T-cell (primary cell): ENCODE results near the gene CASQ1. TPM values are rescaled to one million over a fixed set of nuclear protein-coding genes. Genes with fewer than 3 reads are reported as not detected.

ENCODE experiments used
- ATAC-seq, 4 experiments: fragments of 200-7000 bp in 3 of 4; fragments of 150-1000 bp in 1 of 4; cut with Tn5 transposase; replicated peaks in 1 of 4; 1 replicate in 3 of 4; 2 replicates in 1 of 4; pipeline ENCODE4 v1.10.0; 2021; ENCODE audit warnings: moderate library complexity in 3 of 4, mild to moderate bottlenecking in 2 of 4, moderate number of reproducible peaks in 1 of 4
- CTCF ChIA-PET, 2 donors: fragments of 300-600 bp; sonication (Branson Sonifier 250); formaldehyde crosslinking; loops; one replicate each; lab custom pipeline; 2022; ENCODE audit warnings: antibody characterized with exemption in 2 of 2; lab: Charles Lee
- POLR2A ChIA-PET, 2 donors: fragments of 300-600 bp; sonication (Branson Sonifier 250); formaldehyde crosslinking; loops; one replicate each; lab custom pipeline; 2022; ENCODE audit warnings: antibody characterized with exemption in 2 of 2; lab: Charles Lee
- DNase-seq, 35 experiments: peaks; one replicate each; pipeline versions ENCODE4 v3.0.0 to v3.0.0-alpha.2; 2013 to 2023
- H3K27ac ChIP-seq: one replicate; pipeline ENCODE4 v1.5.1; 2013; ENCODE audit warnings: low read length
- H3K27me3 ChIP-seq, 2 experiments: replicated peaks in 1 of 2; 1 replicate in 1 of 2; 2 replicates in 1 of 2; pipeline versions ENCODE4 v1.6.1 to v1.7.0; 2013; ENCODE audit warnings: low read length in 1 of 2, mixed read lengths in 1 of 2; ENCODE audit not compliant: control insufficient read depth in 2 of 2, insufficient read depth in 2 of 2; ENCODE audit errors: extremely low read depth in 1 of 2
- H3K36me3 ChIP-seq, 2 donors: 1 replicate in 1 of 2; 2 replicates in 1 of 2; pipeline versions ENCODE4 v1.6.1 to v1.7.0; 2013; ENCODE audit warnings: low read length in 1 of 2; ENCODE audit not compliant: control insufficient read depth in 2 of 2, insufficient read depth in 1 of 2; ENCODE audit errors: extremely low read depth in 1 of 2
- H3K4me1 ChIP-seq, 2 experiments: 1 replicate in 1 of 2; 2 replicates in 1 of 2; pipeline versions ENCODE4 v1.6.1 to v1.7.0; 2013; ENCODE audit warnings: low read length in 2 of 2, mixed read lengths in 1 of 2; ENCODE audit not compliant: insufficient read depth in 2 of 2, control insufficient read depth in 1 of 2; ENCODE audit errors: extremely low read depth in 1 of 2
- H3K4me3 ChIP-seq, 2 donors: 1 replicate in 1 of 2; 2 replicates in 1 of 2; pipeline versions ENCODE4 v1.5.1 to v1.7.0; 2013; ENCODE audit warnings: mild to moderate bottlenecking in 2 of 2, low read length in 1 of 2, moderate library complexity in 1 of 2; ENCODE audit not compliant: control insufficient read depth in 1 of 2; ENCODE audit errors: extremely low read depth in 1 of 2
- H3K9me3 ChIP-seq: 2 replicates; pipeline ENCODE4 v1.7.0; 2013
- H3K27ac Mint-ChIP-seq, 2 donors: one replicate each; pipeline ENCODE4 v1.8.0; 2020 to 2021; ENCODE audit warnings: mild to moderate bottlenecking in 2 of 2, mixed read lengths in 2 of 2
- H3K27me3 Mint-ChIP-seq, 2 donors: one replicate each; pipeline ENCODE4 v1.8.0; 2021 to 2022; ENCODE audit warnings: mixed read lengths in 2 of 2
- H3K36me3 Mint-ChIP-seq: one replicate; pipeline ENCODE4 v1.8.0; 2021; ENCODE audit warnings: mixed read lengths
- H3K4me1 Mint-ChIP-seq, 3 donors: one replicate each; pipeline ENCODE4 v1.8.0; 2020 to 2022; ENCODE audit warnings: mixed read lengths in 3 of 3, mild to moderate bottlenecking in 1 of 3
- H3K4me3 Mint-ChIP-seq, 3 donors: one replicate each; pipeline ENCODE4 v1.8.0; 2020 to 2022; ENCODE audit warnings: mild to moderate bottlenecking in 3 of 3, mixed read lengths in 3 of 3, moderate library complexity in 3 of 3
- H3K9me3 Mint-ChIP-seq, 3 donors: one replicate each; pipeline ENCODE4 v1.8.0; 2020 to 2022; ENCODE audit warnings: mixed read lengths in 3 of 3
- WGBS: methylation state at CpG from one replicate; pipeline ENCODE4 v1.1.5; 2013; ENCODE audit warnings: missing lambda C conversion rate; ENCODE audit not compliant: insufficient coverage; 5-methylcytosine and 5-hydroxymethylcytosine counted together
- total RNA-seq, 35 experiments: library from RNA in 6 of 35; stranded (reverse) in 6 of 35; fragments of 120-200 nt in 1 of 35; gene quantifications; one replicate each; pipeline versions ENCODE4 v1.2.1 to v1.2.4 and lab custom pipeline; 2013 to 2026

Gene CASQ1
- total RNA-seq, 5 donors from 2014 or later (not counting 1 experiment from before 2014, with no cell fraction given) = not detected

- H3K27ac Mint-ChIP-seq = no peak overlapping the region
- H3K27me3 Mint-ChIP-seq = peaks cover 4 to 8% of the 10 kb centered on the region in 2 donors
- POLR2A ChIA-PET = no interaction called here
These were observed 3.6 kb upstream of the CASQ1 start for GRCh38 chr1:160186729-160187128.

GRCh38 chr1:160187407-160187806 is 3.0 kb upstream of the CASQ1 start:
- CTCF ChIA-PET = no interaction called here
- POLR2A ChIA-PET = interaction anchor here in 1 of 2 donors (0.6 kb wide), 1 partner anchor 882 kb away, joined by 5 read pairs; the partner anchor contains the start of gene ARHGAP30
- H3K27ac ChIP-seq = no peak overlapping the region
- H3K36me3 Mint-ChIP-seq = no peaks in the 10 kb centered on the region
- no peak overlapping the region for H3K4me3 Mint-ChIP-seq
- no peaks in the 10 kb centered on the region for H3K36me3 ChIP-seq
- no peak overlapping the region for H3K4me3 ChIP-seq
- no peak overlapping the region for H3K27ac Mint-ChIP-seq
- H3K27me3 Mint-ChIP-seq = peaks cover 4 to 6% of the 10 kb centered on the region in 2 donors
- H3K9me3 Mint-ChIP-seq = no peaks in the 10 kb centered on the region
- no peaks in the 10 kb centered on the region for H3K4me1 ChIP-seq
- no peak for ATAC-seq
- H3K9me3 ChIP-seq = no peaks in the 10 kb centered on the region
- 65% methylated on average over 4 of the region's 7 CpGs for WGBS
- no peaks in the 10 kb centered on the region for H3K4me1 Mint-ChIP-seq
- H3K27me3 ChIP-seq = peaks cover 0 to 19% of the 10 kb centered on the region in 2 experiments
- no peak for DNase-seq

More at GRCh38 chr1:160186729-160187128, 3.6 kb upstream of the CASQ1 start:
- H3K36me3 ChIP-seq = no peaks in the 10 kb centered on the region
- H3K4me3 Mint-ChIP-seq = no peak overlapping the region
- WGBS = 77% methylated on average over 2 of the region's 2 CpGs
- H3K27me3 ChIP-seq = peaks cover 0 to 19% of the 10 kb centered on the region in 2 experiments
- H3K9me3 ChIP-seq = no peaks in the 10 kb centered on the region
- no peak for DNase-seq
- no peaks in the 10 kb centered on the region for H3K36me3 Mint-ChIP-seq
- CTCF ChIA-PET = no interaction called here
- no peaks in the 10 kb centered on the region for H3K4me1 ChIP-seq
- H3K27ac ChIP-seq = no peak overlapping the region
- no peak overlapping the region for H3K4me3 ChIP-seq
- H3K9me3 Mint-ChIP-seq = no peaks in the 10 kb centered on the region
- no peak for ATAC-seq
- H3K4me1 Mint-ChIP-seq = no peaks in the 10 kb centered on the region

DNA sequence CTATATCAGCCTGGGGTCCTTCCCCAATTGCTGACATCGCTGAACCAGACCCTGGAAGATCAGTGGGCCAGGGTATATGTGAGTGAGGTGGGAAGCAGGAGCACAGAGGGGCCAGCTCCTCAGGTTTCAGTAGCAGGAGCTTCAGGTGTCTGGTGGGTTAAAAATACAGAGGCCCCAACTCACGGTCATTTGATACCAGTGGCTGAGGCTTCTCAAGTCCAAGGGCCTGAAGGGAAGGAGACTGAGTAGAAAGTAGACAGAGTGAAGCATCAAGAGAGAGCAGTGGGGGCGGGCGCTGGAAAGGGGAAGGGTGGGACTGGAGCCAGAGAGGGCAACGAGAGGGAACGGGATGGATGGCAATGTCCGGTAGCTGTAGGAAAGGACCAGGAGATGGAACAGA is 2.0 kb upstream of the CASQ1 start:
- Mint-ChIP-seq H3K9me3 (no peaks in the 10 kb centered on the region), H3K4me1 (no peaks in the 10 kb centered on the region), H3K27ac (no peak overlapping the region), H3K4me3 (no peak overlapping the region), H3K36me3 (no peaks in the 10 kb centered on the region), H3K27me3 (peaks cover 4 to 6% of the 10 kb centered on the region in 2 donors)
- Histone ChIP-seq H3K4me3 (no peak overlapping the region), H3K9me3 (no peaks in the 10 kb centered on the region), H3K27ac (no peak overlapping the region), H3K4me1 (peaks cover 0 to 7% of the 10 kb centered on the region in 2 experiments), H3K27me3 (peaks cover 0 to 19% of the 10 kb centered on the region in 2 experiments), H3K36me3 (no peaks in the 10 kb centered on the region)
- ATAC-seq = no peak
- no peak for DNase-seq
- WGBS = 80% methylated on average over 5 of the region's 7 CpGs
- ChIA-PET CTCF (no interaction called here), POLR2A (no interaction called here)

DNA sequence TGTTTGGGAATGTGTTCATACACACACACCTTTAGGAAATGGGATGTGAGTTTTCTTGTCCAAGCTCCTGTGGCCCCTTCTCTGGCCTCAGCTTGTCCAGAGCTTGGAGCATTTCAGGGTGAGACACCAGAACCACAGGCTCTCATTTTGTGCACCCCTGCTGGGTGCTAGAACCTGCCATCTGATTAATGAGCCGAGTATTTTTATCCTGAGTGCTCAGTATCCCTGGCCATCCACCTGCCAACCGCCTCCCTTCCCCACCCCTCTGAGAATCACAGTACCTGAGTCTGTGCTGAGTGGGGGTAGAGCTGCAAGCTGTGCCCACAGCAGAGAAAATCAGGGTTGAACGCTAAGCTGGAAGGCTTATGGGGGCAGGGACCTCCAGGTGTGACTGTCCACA is 1.4 kb downstream of the CASQ1 start:
- no peak overlapping the region for H3K4me3 ChIP-seq
- H3K4me1 ChIP-seq = peaks cover 0 to 8% of the 10 kb centered on the region in 2 experiments
- H3K4me3 Mint-ChIP-seq = no peak overlapping the region
- H3K9me3 Mint-ChIP-seq = no peaks in the 10 kb centered on the region
- H3K27ac Mint-ChIP-seq = no peak overlapping the region
- H3K4me1 Mint-ChIP-seq = no peaks in the 10 kb centered on the region
- ATAC-seq = no peak
- CTCF ChIA-PET = interaction anchor here (1.0 to 4.4 kb wide), 5 partner anchors 17 to 185 kb away, joined by 5 to 36 read pairs (median 21); no protein-coding TSS in a partner anchor
- POLR2A ChIA-PET = no interaction called here
- no peaks in the 10 kb centered on the region for H3K27me3 Mint-ChIP-seq
- no peak for DNase-seq
- H3K36me3 Mint-ChIP-seq = no peaks in the 10 kb centered on the region
- 67% methylated on average over 1 of the region's 3 CpGs for WGBS
- peaks cover 0 to 20% of the 10 kb centered on the region in 2 experiments for H3K27me3 ChIP-seq
- no peak overlapping the region for H3K27ac ChIP-seq
- H3K9me3 ChIP-seq = no peaks in the 10 kb centered on the region
- H3K36me3 ChIP-seq = no peaks in the 10 kb centered on the region

DNA sequence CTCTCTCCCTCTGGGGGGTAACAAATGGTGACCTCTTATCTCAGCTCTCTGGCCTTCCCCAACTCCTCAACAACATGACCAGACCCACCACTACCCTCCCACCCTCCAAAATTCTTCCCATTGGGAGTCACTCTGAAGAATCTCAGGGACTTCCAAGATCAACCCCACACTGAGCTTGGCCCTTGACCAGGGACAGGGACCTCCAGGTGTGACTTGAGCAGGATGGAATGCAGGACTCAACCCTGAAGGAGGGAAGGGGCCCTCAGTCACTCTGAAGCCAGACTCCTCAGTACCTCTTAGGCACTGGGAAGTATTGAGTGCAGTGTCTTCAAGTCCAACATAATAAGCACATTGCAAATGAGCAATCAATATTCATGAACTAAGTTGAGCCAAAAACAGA is 1.9 kb downstream of the CASQ1 start:
- ChIA-PET POLR2A (no interaction called here), CTCF (interaction anchor here (0.6 to 4.4 kb wide), 7 partner anchors 36 to 491 kb away, joined by 3 to 36 read pairs (median 6); no protein-coding TSS in a partner anchor)
- H3K36me3 Mint-ChIP-seq = no peaks in the 10 kb centered on the region
- H3K9me3 Mint-ChIP-seq = no peaks in the 10 kb centered on the region
- DNase-seq (no peak), ATAC-seq (no peak)
- H3K36me3 ChIP-seq = no peaks in the 10 kb centered on the region
- H3K27ac Mint-ChIP-seq = no peak overlapping the region
- no peaks in the 10 kb centered on the region for H3K4me1 Mint-ChIP-seq
- H3K4me3 Mint-ChIP-seq = no peak overlapping the region
- H3K4me1 ChIP-seq = peaks cover 0 to 8% of the 10 kb centered on the region in 2 experiments
- H3K27me3 Mint-ChIP-seq = no peaks in the 10 kb centered on the region
- peaks cover 0 to 16% of the 10 kb centered on the region in 2 experiments for H3K27me3 ChIP-seq
- H3K9me3 ChIP-seq = no peaks in the 10 kb centered on the region
- no peak overlapping the region for H3K27ac ChIP-seq
- H3K4me3 ChIP-seq = no peak overlapping the region

GRCh38 chr1:160193091-160193819 is 2.9 kb downstream of the CASQ1 start:
- Histone ChIP-seq H3K27me3 (peaks cover 0 to 16% of the 10 kb centered on the region in 2 experiments), H3K9me3 (no peaks in the 10 kb centered on the region), H3K4me3 (no peak overlapping the region), H3K27ac (no peak overlapping the region), H3K36me3 (no peaks in the 10 kb centered on the region), H3K4me1 (peaks cover 0 to 8% of the 10 kb centered on the region in 2 experiments)
- WGBS = 67% methylated on average over 3 of the region's 16 CpGs
- CTCF ChIA-PET = interaction anchor here (0.5 to 4.4 kb wide), 17 partner anchors 10 to 182 kb away, joined by 3 to 36 read pairs (median 3); no protein-coding TSS in a partner anchor
- DNase-seq (peak; percentile 35 to 86 (median 71)), ATAC-seq (peak; percentile 80 to 89 (median 85))
- Mint-ChIP-seq H3K9me3 (no peaks in the 10 kb centered on the region), H3K27ac (no peak overlapping the region), H3K4me1 (no peaks in the 10 kb centered on the region), H3K27me3 (no peaks in the 10 kb centered on the region), H3K36me3 (no peaks in the 10 kb centered on the region), H3K4me3 (no peak overlapping the region)
- POLR2A ChIA-PET = no interaction called here
